CD4-positive, alpha-beta T cell treated with Interleukin-6 at 100 ng/mL for 8 hours (primary cell): ENCODE results near the gene FGD4.

Source experiments
- DNase-seq: peaks from one replicate; pipeline ENCODE4 v3.0.0-alpha.2; 2020; ENCODE audit warnings: mixed read lengths, low spot score

Gene FGD4

GRCh38 chr12:32679920-32680237 lies 280.5 kb downstream of the FGD4 start:
- DNase-seq: no peak

- no peak for DNase-seq
Measured at GRCh38 chr12:32680787-32681186, 281.4 kb downstream of the FGD4 start.

GRCh38 chr12:32681272-32681671 lies 281.9 kb downstream of the FGD4 start:
- no peak for DNase-seq

GRCh38 chr12:32686340-32686739 lies 287.0 kb downstream of the FGD4 start:
- no peak for DNase-seq

- DNase-seq: no peak
Measured at GRCh38 chr12:32688786-32689185, 289.4 kb downstream of the FGD4 start.

GRCh38 chr12:32690927-32691326 lies 291.6 kb downstream of the FGD4 start:
- DNase-seq: no peak

GRCh38 chr12:32692358-32692757 lies 293.0 kb downstream of the FGD4 start:
- no peak for DNase-seq

GRCh38 chr12:32693036-32693435 lies 293.7 kb downstream of the FGD4 start:
- no peak for DNase-seq
